HCT116 (cell line): ENCODE results near the gene UXS1. TPM values are rescaled to one million over a fixed set of nuclear protein-coding genes. Genes with fewer than 3 reads are reported as not detected.

Experiments used
- ATAC-seq: fragments of 200-7000 bp; cut with Tn5 transposase; 2 replicates; pipeline ENCODE4 v1.9.1; 2020; ENCODE audit warnings: mild to moderate bottlenecking, moderate library complexity
- BruUV-seq: library from RNA; stranded (reverse); fragments of 400-500 nt; replicated peaks from 2 replicates; lab custom pipeline; 2021; lab: Mats Ljungman, UMichigan
- CTCF ChIA-PET: fragments of 300-600 bp; sonication (Branson Sonifier 250); formaldehyde crosslinking; loops from one replicate; lab custom pipeline; 2021; ENCODE audit warnings: antibody characterized with exemption; lab: Charles Lee
- POLR2A ChIA-PET: fragments of 300-600, 350-600 bp; sonication (Branson Sonifier 250); formaldehyde crosslinking; loops from one replicate; lab custom pipeline; 2021; ENCODE audit warnings: antibody characterized with exemption; lab: Charles Lee
- RAD21 ChIA-PET, 2 experiments: fragments of 300-600 bp; sonication (Branson Sonifier 250); formaldehyde crosslinking; loops; one replicate each; lab custom pipeline; 2023; ENCODE audit warnings: low total read pairs in 2 of 2; ENCODE audit not compliant: uncharacterized antibody in 2 of 2, unreplicated experiment in 2 of 2, low non-redundant PET in 1 of 2; lab: Charles Lee
- DNase-seq: peaks from one replicate; pipeline ENCODE4 v3.0.0-alpha.2; 2010; ENCODE audit warnings: low read depth, low spot score
- H2AFZ ChIP-seq: fragments of 200-600 bp; shearing (Covaris generic), sonication (generic); 2 replicates; pipeline ENCODE4 v1.6.1; 2017; ENCODE audit warnings: low read depth, mixed run types, mixed read lengths, antibody characterized with exemption, low read length; ENCODE audit not compliant: poor library complexity, severe bottlenecking
- H3K27ac ChIP-seq: 2 replicates; pipeline ENCODE4 v1.5.1; 2012; ENCODE audit warnings: low read depth, low read length
- H3K27me3 ChIP-seq: fragments of 200-600 bp; sonication (generic); 2 replicates; pipeline ENCODE4 v1.6.1; 2016; ENCODE audit warnings: mixed run types, low read length, mixed read lengths; ENCODE audit not compliant: insufficient read depth
- H3K36me3 ChIP-seq, 2 experiments: fragments of 200-500 bp in 1 of 2; fragments of 200-600 bp in 1 of 2; sonication (Bioruptor generic) in 1 of 2; sonication (generic) in 1 of 2; 2 replicates each; pipeline versions ENCODE4 v1.5.1 to v1.6.1; 2014 to 2016; ENCODE audit warnings: low read length in 2 of 2, inconsistent platforms in 1 of 2, mixed read lengths in 1 of 2, mixed run types in 1 of 2; ENCODE audit not compliant: insufficient read depth in 2 of 2, control insufficient read depth in 1 of 2
- H3K4me1 ChIP-seq, 2 experiments: fragments of 200-600 bp in 1 of 2; sonication (generic) in 1 of 2; 2 replicates each; pipeline versions ENCODE4 v1.5.1 to v1.6.1; 2012 to 2017; ENCODE audit warnings: low read length in 2 of 2, inconsistent platforms in 1 of 2, mild to moderate bottlenecking in 1 of 2, mixed read lengths in 1 of 2, mixed run types in 1 of 2, moderate library complexity in 1 of 2; ENCODE audit not compliant: insufficient read depth in 2 of 2, control insufficient read depth in 1 of 2
- H3K4me2 ChIP-seq: fragments of 200-600 bp; sonication (generic); 2 replicates; pipeline ENCODE4 v1.6.1; 2017; ENCODE audit warnings: mixed run types, low read length, mixed read lengths
- H3K4me3 ChIP-seq, 2 experiments: fragments of 200-600 bp in 1 of 2; sonication (generic) in 1 of 2; replicated peaks in 1 of 2; 2 replicates each; pipeline ENCODE4 v1.5.1; 2011 to 2016; ENCODE audit warnings: low read length in 2 of 2, control low read depth in 1 of 2, low read depth in 1 of 2, mild to moderate bottlenecking in 1 of 2, mixed read lengths in 1 of 2, mixed run types in 1 of 2
- H3K79me2 ChIP-seq: fragments of 200-600 bp; sonication (generic); 2 replicates; pipeline ENCODE4 v1.6.1; 2017; ENCODE audit warnings: mild to moderate bottlenecking, mixed run types, low read length, moderate library complexity, mixed read lengths; ENCODE audit not compliant: insufficient read depth
- H3K9ac ChIP-seq: fragments of 200-600 bp; sonication (generic); 2 replicates; pipeline ENCODE4 v1.6.1; 2016; ENCODE audit warnings: low read length, mixed read lengths
- H3K9me2 ChIP-seq: fragments of 200-600 bp; sonication (generic), shearing (Covaris generic); 2 replicates; pipeline ENCODE4 v1.6.1; 2017; ENCODE audit warnings: mixed run types, mild to moderate bottlenecking, moderate library complexity; ENCODE audit not compliant: insufficient read depth
- H3K9me3 ChIP-seq, 2 experiments: fragments of 200-500 bp in 1 of 2; fragments of 200-600 bp in 1 of 2; sonication (Bioruptor generic) in 1 of 2; sonication (generic) in 1 of 2; 2 replicates each; pipeline ENCODE4 v1.6.1; 2014 to 2017; ENCODE audit warnings: low read length in 2 of 2, mixed read lengths in 2 of 2, inconsistent platforms in 1 of 2, low read depth in 1 of 2, mild to moderate bottlenecking in 1 of 2, mixed run types in 1 of 2, moderate library complexity in 1 of 2; ENCODE audit not compliant: control insufficient read depth in 1 of 2, insufficient read depth in 1 of 2
- H4K20me1 ChIP-seq: fragments of 200-600 bp; sonication (generic), shearing (Covaris generic); 2 replicates; pipeline ENCODE4 v1.6.1; 2017; ENCODE audit warnings: mixed run types, mild to moderate bottlenecking, moderate library complexity; ENCODE audit not compliant: insufficient read depth
- ATF3 ChIP-seq: IDR thresholded peaks from 2 replicates; pipeline ENCODE4 v1.6.1; 2012
- CBX3 ChIP-seq: IDR thresholded peaks from 2 replicates; pipeline ENCODE4 v1.6.1; 2012; ENCODE audit warnings: low read depth
- CEBPB ChIP-seq: IDR thresholded peaks from 2 replicates; pipeline ENCODE4 v1.6.1; 2012; ENCODE audit warnings: low read depth
- ELF1 ChIP-seq: IDR thresholded peaks from 2 replicates; pipeline ENCODE4 v1.6.1; 2012; ENCODE audit warnings: low read depth, borderline replicate concordance
- EZH2 ChIP-seq: fragments of 200-600 bp; sonication (generic); IDR thresholded peaks from 2 replicates; pipeline ENCODE4 v1.6.1; 2017; ENCODE audit warnings: antibody characterized with exemption, mixed run types
- EZH2phosphoT487 ChIP-seq: fragments of 200-600 bp; IDR thresholded peaks from 2 replicates; pipeline ENCODE4 v1.6.1; 2018; ENCODE audit warnings: antibody characterized with exemption, borderline replicate concordance
- FOSL1 ChIP-seq: IDR thresholded peaks from 2 replicates; pipeline ENCODE4 v1.6.1; 2012; ENCODE audit warnings: low read depth
- JUND ChIP-seq: IDR thresholded peaks from 2 replicates; pipeline ENCODE4 v1.6.1; 2012
- MAX ChIP-seq: IDR thresholded peaks from 2 replicates; pipeline ENCODE4 v1.6.1; 2012
- POLR2AphosphoS5 ChIP-seq: IDR thresholded peaks from 2 replicates; pipeline ENCODE4 v1.6.1; 2011; ENCODE audit warnings: mild to moderate bottlenecking, low read depth, low read length, moderate library complexity
- RAD21 ChIP-seq: IDR thresholded peaks from 2 replicates; pipeline ENCODE4 v1.6.1; 2012; ENCODE audit warnings: low read depth, mild to moderate bottlenecking
- REST ChIP-seq: IDR thresholded peaks from 2 replicates; pipeline ENCODE4 v1.6.1; 2012; ENCODE audit warnings: low read depth
- SP1 ChIP-seq: IDR thresholded peaks from 2 replicates; pipeline ENCODE4 v1.6.1; 2012; ENCODE audit warnings: low read depth
- SRF ChIP-seq: IDR thresholded peaks from 2 replicates; pipeline ENCODE4 v1.6.1; 2012; ENCODE audit warnings: low read depth
- YY1 ChIP-seq: IDR thresholded peaks from 2 replicates; pipeline ENCODE4 v1.6.1; 2011; ENCODE audit warnings: low read length, low read depth, moderate library complexity, mild to moderate bottlenecking; ENCODE audit not compliant: insufficient replicate concordance; ENCODE audit errors: extremely low read depth
- ZBTB33 ChIP-seq: IDR thresholded peaks from 2 replicates; pipeline ENCODE4 v1.6.1; 2011; ENCODE audit warnings: mild to moderate bottlenecking, low read length, moderate library complexity; ENCODE audit not compliant: insufficient replicate concordance; ENCODE audit errors: extremely low read depth
- ZNF274 ChIP-seq: fragments of 200-500 bp; sonication (Bioruptor generic); IDR thresholded peaks from 2 replicates; pipeline ENCODE4 v1.6.1; 2014; ENCODE audit warnings: mild to moderate bottlenecking, low read depth, low read length, inconsistent platforms
- intact Hi-C: fragments of 100-400 bp; cut with micrococcal nuclease; formaldehyde crosslinking; loops from 2 replicates; pipeline ENCODE4 v1.10.0; 2022
- total RNA-seq: library from RNA; stranded (reverse); gene quantifications from one replicate; pipeline ENCODE4 v1.2.1, GENCODE V29; 2021; ENCODE audit not compliant: unreplicated experiment

The UXS1 gene
- total RNA-seq, 1 experiment from 2014 or later = 45.7 TPM

- CTCF ChIA-PET = no interaction called here
Observed at GRCh38 chr2:106127282-106127771, 66.8 kb downstream of the UXS1 start.

More at GRCh38 chr2:106127282-106127771, 66.8 kb downstream of the UXS1 start:
- intact Hi-C loops = no loop called here
- ChIA-PET POLR2A (no interaction called here), RAD21 (no interaction called here)
- DNase-seq (no peak), ATAC-seq (no peak)
- TF ChIP-seq EZH2phosphoT487 = no peak
- TF ChIP-seq ATF3 = no peak
- TF ChIP-seq JUND = no peak
- TF ChIP-seq CEBPB = no peak
- no peak for TF ChIP-seq POLR2AphosphoS5
- no peak for TF ChIP-seq EZH2
- no peak for TF ChIP-seq REST
- no peak for TF ChIP-seq SRF
- no peak for TF ChIP-seq YY1
- no peak for TF ChIP-seq ZNF274
- TF ChIP-seq SP1 = no peak
- TF ChIP-seq ZBTB33 = no peak
- no peak for TF ChIP-seq FOSL1
- no peak for TF ChIP-seq MAX
- TF ChIP-seq CBX3 = no peak
- TF ChIP-seq RAD21 = no peak
- TF ChIP-seq ELF1 = no peak
- Histone ChIP-seq H3K27ac (no peak overlapping the region), H2AFZ (no peak overlapping the region), H3K27me3 (no peaks in the 10 kb centered on the region), H4K20me1 (no peaks in the 10 kb centered on the region), H3K36me3 (peaks cover 0 to 7% of the 10 kb centered on the region in 2 experiments; a peak in 1 of 4 replicates), H3K4me3 (no peak overlapping the region), H3K4me1 (peaks cover 8 to 15% of the 10 kb centered on the region in 2 experiments), H3K9me2 (no peaks in the 10 kb centered on the region), H3K4me2 (no peak overlapping the region), H3K9me3 (no peaks in the 10 kb centered on the region), H3K9ac (no peak overlapping the region), H3K79me2 (peaks cover 9% of the 10 kb centered on the region; the same call in 1 of the 2 replicates)
- no TSS peak for BruUV-seq
